GM12878 (cell line): Measurements from ENCODE around the gene IGFLR1. TPM values are rescaled to one million over a fixed set of nuclear protein-coding genes. Genes with fewer than 3 reads are reported as not detected.
A peak's percentile ranks its signal among the peaks of the same experiment; 100 is the strongest.

Experiments
- ATAC-seq: fragments of 200-7000 bp; cut with Tn5 transposase; 3 replicates; pipeline ENCODE4 v1.9.1; 2020; ENCODE audit warnings: mild to moderate bottlenecking, moderate library complexity
- BruUV-seq: library from RNA; stranded (reverse); fragments of 400-500 nt; replicated peaks from 2 replicates; lab custom pipeline; 2021; lab: Mats Ljungman, UMichigan
- CTCF ChIA-PET: fragments of 300-600 bp; sonication (Branson Sonifier 250); formaldehyde crosslinking; extraction: SDS; loops from one replicate; lab custom pipeline; 2021; ENCODE audit warnings: inconsistent platforms; lab: Yijun Ruan, JAX
- POLR2A ChIA-PET: fragments of 350-600 bp; formaldehyde crosslinking; extraction: SDS; loops from one replicate; lab custom pipeline; 2021; ENCODE audit warnings: inconsistent platforms; lab: Charles Lee
- RAD21 ChIA-PET: fragments of 300-600 bp; sonication (Branson Sonifier 250); formaldehyde crosslinking; loops from one replicate; lab custom pipeline; 2023; ENCODE audit warnings: antibody characterized with exemption; ENCODE audit not compliant: unreplicated experiment; lab: Charles Lee
- SMC1A ChIA-PET: fragments of 300-600 bp; sonication (Branson Sonifier 250); formaldehyde crosslinking; loops from one replicate; lab custom pipeline; 2023; ENCODE audit not compliant: unreplicated experiment, uncharacterized antibody; lab: Charles Lee
- DNase-seq: peaks from one replicate; pipeline ENCODE4 v3.0.0-alpha.2; 2011; ENCODE audit warnings: low read depth, low spot score
- FAIRE-seq: peaks from 3 replicates; lab custom pipeline; 2011; peaks lifted over from hg19 to GRCh38; lab: Jason Lieb, UNC
- H2AFZ ChIP-seq: 2 replicates; pipeline ENCODE4 v1.6.0; 2011; ENCODE audit warnings: low read depth, low read length, control low read depth; ENCODE audit not compliant: control insufficient read depth
- H3K27ac ChIP-seq: 2 replicates; pipeline ENCODE4 v1.5.1; 2011; ENCODE audit warnings: control low read depth; ENCODE audit not compliant: control insufficient read depth, insufficient read depth
- H3K27me3 ChIP-seq, 2 experiments: replicated peaks in 1 of 2; 2 replicates each; pipeline versions ENCODE4 v1.6.0 to v1.6.1; 2011; ENCODE audit warnings: low read length in 1 of 2; ENCODE audit not compliant: control insufficient read depth in 2 of 2, insufficient read depth in 2 of 2
- H3K36me3 ChIP-seq, 2 experiments: 2 replicates each; pipeline ENCODE4 v1.5.1; 2011; ENCODE audit warnings: low read length in 1 of 2; ENCODE audit not compliant: control insufficient read depth in 2 of 2, insufficient read depth in 2 of 2
- H3K4me1 ChIP-seq: 2 replicates; pipeline ENCODE4 v1.6.1; 2011; ENCODE audit warnings: mild to moderate bottlenecking, low read length, moderate library complexity, mixed read lengths; ENCODE audit not compliant: control insufficient read depth, insufficient read depth
- H3K4me2 ChIP-seq: 2 replicates; pipeline ENCODE4 v1.6.0; 2011; ENCODE audit warnings: control low read depth; ENCODE audit not compliant: control insufficient read depth, insufficient read depth
- H3K4me3 ChIP-seq: fragments of 200-600 bp; sonication (generic); 2 replicates; pipeline ENCODE4 v1.5.1; 2016
- H3K79me2 ChIP-seq: 2 replicates; pipeline ENCODE4 v1.6.0; 2011; ENCODE audit warnings: low read length; ENCODE audit not compliant: control insufficient read depth, insufficient read depth
- H3K9ac ChIP-seq: 2 replicates; pipeline ENCODE4 v1.8.0; 2011; ENCODE audit warnings: low read length, control low read depth, mixed read lengths; ENCODE audit not compliant: control insufficient read depth, insufficient read depth
- H3K9me3 ChIP-seq: replicated peaks from 3 replicates; pipeline ENCODE4 v1.5.1; 2011; ENCODE audit warnings: mild to moderate bottlenecking, low read length; ENCODE audit not compliant: control insufficient read depth, insufficient read depth
- H4K20me1 ChIP-seq: 2 replicates; pipeline ENCODE4 v1.6.0; 2011; ENCODE audit not compliant: control insufficient read depth, insufficient read depth
- E4F1 ChIP-seq: fragments of 450-650 bp; IDR thresholded peaks from 2 replicates; pipeline ENCODE4 v1.6.1; 2018; ENCODE audit warnings: borderline replicate concordance, mild to moderate bottlenecking; ENCODE audit not compliant: partially characterized antibody
- GABPA ChIP-seq: IDR thresholded peaks from 2 replicates; pipeline ENCODE4 v1.6.1; 2014; ENCODE audit warnings: antibody characterized with exemption, low read depth, mild to moderate bottlenecking, inconsistent platforms
- JUNB ChIP-seq: IDR thresholded peaks from 2 replicates; pipeline ENCODE4 v1.6.1; 2016; ENCODE audit warnings: antibody characterized with exemption, mild to moderate bottlenecking
- KLF5 ChIP-seq: fragments of 450-650 bp; IDR thresholded peaks from 2 replicates; pipeline ENCODE4 v1.6.1; 2014; ENCODE audit warnings: mild to moderate bottlenecking; ENCODE audit not compliant: partially characterized antibody
- MEF2B ChIP-seq: fragments of 450-650 bp; IDR thresholded peaks from 2 replicates; pipeline ENCODE4 v1.6.1; 2018; ENCODE audit warnings: mild to moderate bottlenecking, moderate library complexity; ENCODE audit not compliant: partially characterized antibody, poor library complexity, severe bottlenecking
- MTA3 ChIP-seq: IDR thresholded peaks from 2 replicates; pipeline ENCODE4 v1.6.1; 2012; ENCODE audit warnings: low read length, inconsistent platforms, borderline replicate concordance
- NFYA ChIP-seq: IDR thresholded peaks from 2 replicates; pipeline ENCODE4 v1.6.1; 2011; ENCODE audit warnings: low read depth, mild to moderate bottlenecking, low read length, improper control_type of control experiment, borderline replicate concordance
- PML ChIP-seq: IDR thresholded peaks from 2 replicates; pipeline ENCODE4 v1.6.1; 2012; ENCODE audit warnings: low read length, inconsistent platforms
- POU2F2 ChIP-seq: IDR thresholded peaks from 3 replicates; pipeline ENCODE4 v1.6.1; 2011; ENCODE audit warnings: low read depth, mild to moderate bottlenecking, low read length, borderline replicate concordance
- RAD51 ChIP-seq: fragments of 450-650 bp; IDR thresholded peaks from 2 replicates; pipeline ENCODE4 v1.6.1; 2016; ENCODE audit warnings: moderate library complexity, mild to moderate bottlenecking, inconsistent platforms
- RB1 ChIP-seq: fragments of 450-650 bp; formaldehyde crosslinking; IDR thresholded peaks from 2 replicates; pipeline ENCODE4 v1.6.1; 2017; ENCODE audit warnings: mild to moderate bottlenecking, borderline replicate concordance
- RELA ChIP-seq: fragments of 450-650 bp; IDR thresholded peaks from 2 replicates; pipeline ENCODE4 v1.8.0; 2014; ENCODE audit warnings: borderline replicate concordance; ENCODE audit not compliant: partially characterized antibody
- SKIL ChIP-seq: fragments of 450-650 bp; IDR thresholded peaks from 2 replicates; pipeline ENCODE4 v1.6.1; 2017; ENCODE audit warnings: mild to moderate bottlenecking, low read depth, inconsistent platforms; ENCODE audit not compliant: poor library complexity, severe bottlenecking
- SMC3 ChIP-seq: IDR thresholded peaks from 2 replicates; pipeline ENCODE4 v1.6.1; 2011; ENCODE audit warnings: low read length, improper control_type of control experiment, borderline replicate concordance
- SP1 ChIP-seq: IDR thresholded peaks from one replicate; pipeline ENCODE4 v1.6.1; 2011; ENCODE audit warnings: low read depth, low read length
- SPI1 ChIP-seq: IDR thresholded peaks from 2 replicates; pipeline ENCODE4 v1.6.1; 2011; ENCODE audit warnings: low read depth, mild to moderate bottlenecking, low read length, moderate library complexity, borderline replicate concordance; ENCODE audit not compliant: insufficient read depth
- ZNF207 ChIP-seq: fragments of 450-650 bp; IDR thresholded peaks from 2 replicates; pipeline ENCODE4 v1.6.1; 2014; ENCODE audit warnings: antibody characterized with exemption, mild to moderate bottlenecking, borderline replicate concordance
- ZNF24 ChIP-seq: fragments of 450-650 bp; IDR thresholded peaks from 2 replicates; pipeline ENCODE4 v1.6.1; 2017; ENCODE audit warnings: antibody characterized with exemption, mild to moderate bottlenecking
- ZZZ3 ChIP-seq: IDR thresholded peaks from 2 replicates; pipeline ENCODE4 v1.6.1; 2011; ENCODE audit warnings: low read depth; ENCODE audit not compliant: control insufficient read depth, insufficient read length
- WGBS: methylation state at CpG from one replicate; pipeline ENCODE4 v1.1.6; 2016; ENCODE audit warnings: low lambda C conversion rate; ENCODE audit not compliant: insufficient replicate concordance, insufficient coverage; ENCODE audit errors: missing lambda C conversion rate; 5-methylcytosine and 5-hydroxymethylcytosine counted together
- in situ Hi-C: fragments of 300-500 bp; cut with MboI; formaldehyde crosslinking; loops from 9 replicates; pipeline ENCODE4 v1.14.3; 2018; ENCODE audit warnings: mixed read lengths
- intact Hi-C: fragments of 100-400 bp; cut with micrococcal nuclease; formaldehyde crosslinking; loops from one replicate; pipeline ENCODE4 v1.14.2; 2022; ENCODE audit not compliant: unreplicated experiment
- polyA plus RNA-seq, 11 experiments: library from polyadenylated mRNA; depleted of rRNA in 4 of 11; unstranded in 6 of 11; stranded (reverse) in 5 of 11; fragments of >200 nt; fragmentation: Nextera tagmentation in 4 of 11; fragmentation: Illumina TruSeq in 1 of 11; extraction: Ambion mirVana in 4 of 11; extraction: Trizol in 1 of 11; gene quantifications; 1 replicate in 1 of 11; 2 replicates in 10 of 11; pipeline versions ENCODE4 v1.2.1 to v1.2.3, GENCODE V29; 2011 to 2016; ENCODE audit warnings: inconsistent platforms in 2 of 11, missing spikeins in 2 of 11, low read depth in 1 of 11
- total RNA-seq, 4 experiments: library from RNA; depleted of rRNA in 3 of 4; stranded (reverse); fragments of >200 nt in 3 of 4; fragmentation: Illumina TruSeq in 1 of 4; extraction: Trizol in 1 of 4; gene quantifications; 2 replicates each; pipeline versions ENCODE4 v1.2.1 to v1.2.3, GENCODE V29; 2013 to 2021

Gene IGFLR1
- total and polyA plus RNA-seq, 10 of the 15 experiments (the other 5 are each of a cell fraction or from before 2014, with no cell fraction given) = 2.5 to 39.9 (median 24.8) TPM

- Histone ChIP-seq H3K4me1 (peaks cover 19% of the 10 kb centered on the region), H4K20me1 (no peaks in the 10 kb centered on the region), H3K4me2 (peak within 1 kb of the TSS; percentile 92), H3K27ac (peak within 1 kb of the TSS; percentile 59), H3K4me3 (peak within 1 kb of the TSS; percentile 81), H3K27me3 (no peaks in the 10 kb centered on the region), H3K9ac (peak within 1 kb of the TSS; percentile 66), H3K79me2 (peaks cover 17% of the 10 kb centered on the region), H3K9me3 (no peaks in the 10 kb centered on the region), H3K36me3 (peaks cover 0 to 2% of the 10 kb centered on the region in 2 experiments; a peak in 1 of 4 replicates), H2AFZ (peak within 1 kb of the TSS; percentile 78)
- BruUV-seq = TSS peak; percentile 71
- POLR2A ChIA-PET = interaction anchor here (0.6 to 1.7 kb wide), 19 partner anchors 8 to 418 kb away, joined by 3 to 27 read pairs (median 4); partner anchors contain the start of genes ARHGAP33, COX6B1, HSPB6 and PROSER3
- ATAC-seq (peak; percentile 85), DNase-seq (peak; percentile 99), FAIRE-seq (peak; percentile 99)
- intact Hi-C loops (loop anchor here (2.0 kb wide), 1 partner anchor 182 kb away; no protein-coding TSS in a partner anchor), in situ Hi-C loops (no loop called here)
- RAD21 ChIA-PET = interaction anchor here (0.7 to 1.9 kb wide), 15 partner anchors 9 to 238 kb away, joined by 3 to 16 read pairs (median 4); partner anchors contain the start of gene PROSER3
- CTCF ChIA-PET = interaction anchor here (0.6 to 1.8 kb wide), 11 partner anchors 9 to 200 kb away, joined by 3 to 19 read pairs (median 4); no protein-coding TSS in a partner anchor
- WGBS = 5% methylated on average over 45 of the region's 45 CpGs
- SMC1A ChIA-PET = interaction anchor here (0.7 to 1.5 kb wide), 7 partner anchors 30 to 183 kb away, joined by 3 to 6 read pairs (median 4); no protein-coding TSS in a partner anchor
- TF ChIP-seq ZZZ3 = no peak
- peak; percentile 74; the same call in 1 of the 2 replicates for TF ChIP-seq ZNF207
- TF ChIP-seq PML = no peak
- no peak; the same call in 1 of the 2 replicates for TF ChIP-seq SMC3
- TF ChIP-seq MTA3 = no peak
- TF ChIP-seq SPI1 = no peak
- TF ChIP-seq RAD51 = peak; percentile 72
- peak; percentile 99 for TF ChIP-seq SP1
- TF ChIP-seq POU2F2 = no peak
- TF ChIP-seq NFYA = peak; percentile 74
- peak; percentile 92 for TF ChIP-seq GABPA
- no peak for TF ChIP-seq SKIL
- TF ChIP-seq ZNF24 = no peak
- no peak for TF ChIP-seq MEF2B
- no peak for TF ChIP-seq JUNB
- TF ChIP-seq KLF5 = peak; percentile 87
- TF ChIP-seq RB1 = no peak; the same call in 1 of the 2 replicates
- TF ChIP-seq RELA = peak; percentile 49
- TF ChIP-seq E4F1 = peak; percentile 68
Measured at GRCh38 chr19:35748106-35749020, 6.1 kb upstream of the IGFLR1 start, which contains the start of gene LIN37. TSS of gene LIN37 (plus strand) at chr19:35748576. CDS start at chr19:35748725, 149 bp downstream.
